ENCODE results near the gene SREK1.

The SREK1 gene

GRCh38 chr5:66164044-66164790, 20.1 kb downstream of the SREK1 start:
- DNase-seq: no peak

GRCh38 chr5:66168226-66168625, 24.1 kb downstream of the SREK1 start:
- DNase-seq: no peak

GRCh38 chr5:66169534-66169933, 25.4 kb downstream of the SREK1 start:
- DNase-seq: no peak

GRCh38 chr5:66170195-66170919, 26.3 kb downstream of the SREK1 start:
- no peak for DNase-seq

- peak; percentile 51 for DNase-seq
These were observed 27.5 kb downstream of the SREK1 start for GRCh38 chr5:66171349-66172344.

- DNase-seq: no peak
These were observed 30.2 kb downstream of the SREK1 start for GRCh38 chr5:66174338-66174737.

- no peak for DNase-seq
These were observed 34.7 kb downstream of the SREK1 start for GRCh38 chr5:66178799-66179198.

- no peak for DNase-seq
These were observed 35.4 kb downstream of the SREK1 start for GRCh38 chr5:66179297-66180051.

GRCh38 chr5:66180282-66181155, 36.4 kb downstream of the SREK1 start:
- DNase-seq: no peak

- no peak for DNase-seq
These were observed 42.0 kb downstream of the SREK1 start for GRCh38 chr5:66186108-66186507.

- no peak for DNase-seq
These were observed 49.3 kb downstream of the SREK1 start for GRCh38 chr5:66193419-66193818.

- DNase-seq: no peak
These were observed 53.8 kb downstream of the SREK1 start for GRCh38 chr5:66197764-66198405.

GRCh38 chr5:66198837-66199236, 54.7 kb downstream of the SREK1 start:
- DNase-seq: no peak

- DNase-seq: no peak
These were observed 59.4 kb downstream of the SREK1 start for GRCh38 chr5:66203531-66203930.

GRCh38 chr5:66206465-66206864, 62.4 kb downstream of the SREK1 start:
- DNase-seq: no peak

- no peak for DNase-seq
These were observed 63.9 kb downstream of the SREK1 start for GRCh38 chr5:66207800-66208561.

- DNase-seq: no peak
These were observed 65.2 kb downstream of the SREK1 start for GRCh38 chr5:66209350-66209749.

- no peak for DNase-seq
These were observed 65.7 kb downstream of the SREK1 start for GRCh38 chr5:66209794-66210193.

- DNase-seq: no peak
These were observed 69.4 kb downstream of the SREK1 start for GRCh38 chr5:66213533-66213932.

- no peak for DNase-seq
These were observed 78.4 kb downstream of the SREK1 start for GRCh38 chr5:66222455-66222854.

All from activated CD8-positive, alpha-beta memory T cell treated with anti-CD3 and anti-CD28 coated beads, Interleukin-2, amount 50 U/mL, for 4 hours (primary cell).